GM10248 (cell line): ENCODE data around the gene ARHGAP31.

Source experiments
- CTCF ChIA-PET: fragments of 300-600 bp; sonication (Branson Sonifier 250); formaldehyde crosslinking; extraction: SDS; loops from one replicate; lab custom pipeline; 2021; ENCODE audit warnings: antibody characterized with exemption; lab: Yijun Ruan, JAX
- POLR2A ChIA-PET: fragments of 350-650 bp; sonication (Branson Sonifier 250); formaldehyde crosslinking; extraction: SDS; loops from one replicate; lab custom pipeline; 2020; ENCODE audit warnings: antibody characterized with exemption; lab: Yijun Ruan, JAX
- DNase-seq: peaks from one replicate; pipeline ENCODE4 v3.0.0; 2012; ENCODE audit errors: extremely low spot score
- TF ChIP-seq, protein P1 (sequence below): IDR thresholded peaks from 2 replicates; pipeline ENCODE4 v1.5.1; 2012; ENCODE audit warnings: mild to moderate bottlenecking, low read depth; ENCODE audit errors: extremely low read depth, missing control alignments, control extremely low read depth

ARHGAP31 gene

DNA sequence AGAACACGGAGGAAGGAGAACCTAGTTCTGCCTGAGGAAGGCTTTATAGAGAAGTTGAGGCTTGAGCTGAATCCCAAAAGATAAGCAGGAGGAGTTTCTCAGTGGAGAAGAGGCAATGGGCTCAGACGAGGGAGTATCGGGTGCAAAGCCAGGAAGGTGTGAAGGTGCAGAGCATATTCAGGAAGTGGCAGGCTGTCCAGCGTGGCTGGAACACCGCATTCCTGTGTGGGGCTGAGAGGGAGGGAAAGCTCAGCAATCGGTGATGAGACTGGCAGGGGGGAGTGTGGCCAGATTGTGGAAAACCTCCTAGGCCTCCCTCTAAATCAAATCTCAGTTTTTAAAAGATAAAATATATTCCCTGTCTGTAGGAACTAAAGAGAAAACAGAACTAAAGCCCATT, 63.0 kb downstream of the ARHGAP31 start:
- CTCF ChIA-PET, result interaction anchor here (9.3 kb wide), 1 partner anchor 16 kb away, joined by 84 read pairs; no protein-coding TSS in a partner anchor
- POLR2A ChIA-PET, result no interaction called here

GRCh38 chr3:119359476-119360326, 65.5 kb downstream of the ARHGAP31 start:
- CTCF ChIA-PET, result no interaction called here
- TF ChIP-seq, protein P1, sequence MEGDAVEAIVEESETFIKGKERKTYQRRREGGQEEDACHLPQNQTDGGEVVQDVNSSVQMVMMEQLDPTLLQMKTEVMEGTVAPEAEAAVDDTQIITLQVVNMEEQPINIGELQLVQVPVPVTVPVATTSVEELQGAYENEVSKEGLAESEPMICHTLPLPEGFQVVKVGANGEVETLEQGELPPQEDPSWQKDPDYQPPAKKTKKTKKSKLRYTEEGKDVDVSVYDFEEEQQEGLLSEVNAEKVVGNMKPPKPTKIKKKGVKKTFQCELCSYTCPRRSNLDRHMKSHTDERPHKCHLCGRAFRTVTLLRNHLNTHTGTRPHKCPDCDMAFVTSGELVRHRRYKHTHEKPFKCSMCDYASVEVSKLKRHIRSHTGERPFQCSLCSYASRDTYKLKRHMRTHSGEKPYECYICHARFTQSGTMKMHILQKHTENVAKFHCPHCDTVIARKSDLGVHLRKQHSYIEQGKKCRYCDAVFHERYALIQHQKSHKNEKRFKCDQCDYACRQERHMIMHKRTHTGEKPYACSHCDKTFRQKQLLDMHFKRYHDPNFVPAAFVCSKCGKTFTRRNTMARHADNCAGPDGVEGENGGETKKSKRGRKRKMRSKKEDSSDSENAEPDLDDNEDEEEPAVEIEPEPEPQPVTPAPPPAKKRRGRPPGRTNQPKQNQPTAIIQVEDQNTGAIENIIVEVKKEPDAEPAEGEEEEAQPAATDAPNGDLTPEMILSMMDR, result no peak
- POLR2A ChIA-PET, result no interaction called here
- DNase-seq, result peak; percentile 36

More for the DNA sequence above, 63.0 kb downstream of the ARHGAP31 start:
- TF ChIP-seq, protein P1, result no peak
- DNase-seq, result no peak

GRCh38 chr3:119360736-119361462, 66.7 kb downstream of the ARHGAP31 start:
- DNase-seq, result no peak
- ChIA-PET POLR2A (interaction anchor here (0.6 kb wide), 1 partner anchor 83 kb away, joined by 3 read pairs; no protein-coding TSS in a partner anchor), CTCF (interaction anchor here (1.4 to 4.2 kb wide), 3 partner anchors 9 to 16 kb away, joined by 3 to 18 read pairs (median 10); no protein-coding TSS in a partner anchor)
- TF ChIP-seq, protein P1, result no peak

GRCh38 chr3:119362010-119362409, 67.8 kb downstream of the ARHGAP31 start:
- TF ChIP-seq, protein P1, result no peak
- ChIA-PET POLR2A (no interaction called here), CTCF (interaction anchor here (1.4 to 4.2 kb wide), 3 partner anchors 8 to 17 kb away, joined by 3 to 18 read pairs (median 10); no protein-coding TSS in a partner anchor)
- no peak for DNase-seq

DNA sequence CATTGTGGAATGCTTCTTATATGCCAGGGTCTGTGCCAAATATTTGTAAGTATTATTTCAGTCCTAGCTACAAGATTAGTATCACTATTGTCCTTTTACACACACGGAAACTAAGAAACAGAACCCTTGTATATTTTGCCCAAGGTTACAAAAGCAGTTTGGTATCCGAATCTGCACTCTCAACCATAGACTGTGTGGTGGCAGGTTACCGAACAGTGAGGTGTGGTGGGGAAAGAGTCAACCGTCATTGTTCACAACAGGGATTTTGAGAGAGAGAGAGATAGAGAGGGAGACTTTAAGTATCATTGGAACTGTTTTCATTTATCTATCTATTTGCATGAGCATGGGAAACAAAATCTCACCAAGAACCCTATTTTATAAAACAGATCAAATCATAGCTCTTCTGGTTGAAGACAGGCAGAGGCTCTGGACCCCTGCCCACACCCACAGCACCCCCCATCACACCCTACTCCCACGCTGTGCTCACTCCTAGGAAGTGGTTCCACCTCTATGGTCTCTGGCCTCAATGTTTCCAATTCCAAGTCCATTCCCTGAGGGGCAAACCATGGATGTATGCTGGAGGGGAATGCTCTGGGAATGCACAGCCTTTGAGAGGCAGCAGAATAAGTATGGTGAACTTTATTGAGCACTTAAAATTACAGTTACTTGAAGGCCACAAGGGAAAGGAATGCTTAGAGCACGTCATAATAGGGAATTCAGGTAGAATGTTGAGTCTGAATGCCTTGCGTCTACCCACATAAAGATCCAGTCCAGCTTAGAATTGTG, 69.0 kb downstream of the ARHGAP31 start:
- POLR2A ChIA-PET, result no interaction called here
- TF ChIP-seq, protein P1, result no peak
- CTCF ChIA-PET, result interaction anchor here (0.9 to 4.2 kb wide), 3 partner anchors 11 to 18 kb away, joined by 3 to 18 read pairs (median 10); no protein-coding TSS in a partner anchor
- no peak for DNase-seq
